Measurements from ENCODE around the gene CPTP. TPM values are rescaled to one million over a fixed set of nuclear protein-coding genes. Genes with fewer than 3 reads are reported as not detected.

The CPTP gene
- total and polyA plus RNA-seq, 2 of the 13 experiments (the other 11 are each of a cell fraction or from before 2014, with no cell fraction given): 5.5 to 9.3 TPM

DNA sequence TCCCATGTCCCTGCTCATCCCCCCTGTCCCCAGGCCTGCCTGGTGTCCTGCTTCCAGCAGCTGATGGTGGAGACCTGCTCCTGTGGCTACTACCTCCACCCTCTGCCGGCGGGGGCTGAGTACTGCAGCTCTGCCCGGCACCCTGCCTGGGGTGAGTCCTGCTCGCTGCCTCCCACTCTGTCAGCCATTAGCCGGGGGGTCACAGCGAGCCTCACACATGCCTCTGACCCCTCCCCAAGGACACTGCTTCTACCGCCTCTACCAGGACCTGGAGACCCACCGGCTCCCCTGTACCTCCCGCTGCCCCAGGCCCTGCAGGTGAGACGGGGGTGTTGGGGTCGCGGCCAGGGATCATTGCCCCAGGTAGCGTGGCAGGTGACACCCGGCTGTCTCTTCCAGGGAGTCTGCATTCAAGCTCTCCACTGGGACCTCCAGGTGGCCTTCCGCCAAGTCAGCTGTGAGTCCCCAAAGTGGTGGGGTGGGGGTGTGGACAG lies 34.3 kb upstream of the CPTP start (continued):
- 0 out of 2 replicates have a peak, but pooled peaks have one; percentile 31 for TF ChIP-seq ZNF280B (CRISPR knock-in tag; IDR thresholded peaks at IDR 0.05; ENCODE audit: borderline replicate concordance)
- TF ChIP-seq, protein P1, sequence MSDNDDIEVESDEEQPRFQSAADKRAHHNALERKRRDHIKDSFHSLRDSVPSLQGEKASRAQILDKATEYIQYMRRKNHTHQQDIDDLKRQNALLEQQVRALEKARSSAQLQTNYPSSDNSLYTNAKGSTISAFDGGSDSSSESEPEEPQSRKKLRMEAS (IDR thresholded peaks at IDR 0.05): no peak
- TF ChIP-seq, protein P2, sequence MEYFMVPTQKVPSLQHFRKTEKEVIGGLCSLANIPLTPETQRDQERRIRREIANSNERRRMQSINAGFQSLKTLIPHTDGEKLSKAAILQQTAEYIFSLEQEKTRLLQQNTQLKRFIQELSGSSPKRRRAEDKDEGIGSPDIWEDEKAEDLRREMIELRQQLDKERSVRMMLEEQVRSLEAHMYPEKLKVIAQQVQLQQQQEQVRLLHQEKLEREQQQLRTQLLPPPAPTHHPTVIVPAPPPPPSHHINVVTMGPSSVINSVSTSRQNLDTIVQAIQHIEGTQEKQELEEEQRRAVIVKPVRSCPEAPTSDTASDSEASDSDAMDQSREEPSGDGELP (IDR thresholded peaks at IDR 0.05; ENCODE audit: borderline replicate concordance, low read depth): peak; percentile 59; the same call in 1 of the 2 replicates
- TF ChIP-seq GABPB1 (CRISPR knock-in tag; IDR thresholded peaks at IDR 0.05): 0 out of 2 replicates have a peak, but pooled peaks have one; percentile 18
- no peak for TF ChIP-seq KLF9 (CRISPR knock-in tag; IDR thresholded peaks at IDR 0.05; ENCODE audit: low read depth)

DNA sequence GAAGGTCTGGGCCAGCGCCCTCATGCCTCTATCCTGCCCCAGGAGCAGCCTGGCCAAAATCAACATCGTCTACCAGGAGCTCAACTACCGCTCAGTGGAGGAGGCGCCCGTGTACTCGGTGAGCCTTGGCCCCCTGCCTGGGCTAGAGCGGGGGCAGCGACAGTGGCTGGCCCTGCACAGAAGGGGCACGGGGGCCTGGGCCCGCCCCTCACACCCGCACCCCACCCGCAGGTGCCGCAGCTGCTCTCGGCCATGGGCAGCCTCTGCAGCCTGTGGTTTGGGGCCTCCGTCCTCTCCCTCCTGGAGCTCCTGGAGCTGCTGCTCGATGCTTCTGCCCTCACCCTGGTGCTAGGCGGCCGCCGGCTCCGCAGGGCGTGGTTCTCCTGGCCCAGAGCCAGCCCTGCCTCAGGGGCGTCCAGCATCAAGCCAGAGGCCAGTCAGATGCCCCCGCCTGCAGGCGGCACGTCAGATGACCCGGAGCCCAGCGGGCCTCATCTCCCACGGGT lies 33.5 kb upstream of the CPTP start:
- intact Hi-C loops (cut with micrococcal nuclease; ENCODE audit: unreplicated experiment): loop anchor here (5.0 kb wide), 1 partner anchor 169 kb away; no protein-coding TSS in a partner anchor
- WGBS (ENCODE audit: low lambda C conversion rate): 88% methylated on average over 7 of the region's 28 CpGs
- TF ChIP-seq TCF12 (IDR thresholded peaks at IDR 0.05): no peak
- 0 out of 2 replicates have a peak, but pooled peaks have one; percentile 5 for TF ChIP-seq TCF12 (CRISPR knock-in tag; IDR thresholded peaks at IDR 0.05)
- TF ChIP-seq SKI (IDR thresholded peaks at IDR 0.05; ENCODE audit: partially characterized antibody): no peak
- no peak for TF ChIP-seq PLRG1 (conservative IDR thresholded peaks at IDR 0.05)
- no peak for TF ChIP-seq ZNF598 (CRISPR knock-in tag; IDR thresholded peaks at IDR 0.05; ENCODE audit: borderline replicate concordance)
- TF ChIP-seq ZNF207 (IDR thresholded peaks at IDR 0.05; ENCODE audit: borderline replicate concordance): no peak
- TF ChIP-seq TBP (CRISPR knock-in tag; IDR thresholded peaks at IDR 0.05): no peak
- no peak for TF ChIP-seq ZNF704 (CRISPR knock-in tag; IDR thresholded peaks at IDR 0.05; ENCODE audit: borderline replicate concordance)
- TF ChIP-seq SP2 (CRISPR knock-in tag; IDR thresholded peaks at IDR 0.05): no peak
- no peak for TF ChIP-seq ZZZ3 (CRISPR knock-in tag; IDR thresholded peaks at IDR 0.05; ENCODE audit: borderline replicate concordance)

More for the DNA sequence above, 33.5 kb upstream of the CPTP start:
- peaks cover 18% of the 10 kb centered on the region for H3K4me1 ChIP-seq (ENCODE audit: insufficient read depth, low read length)
- DNase-seq (ENCODE audit: low spot score) (no peak), ATAC-seq (peak; percentile 3; the same call in 2 of the 3 replicates), FAIRE-seq (no peak)
- no peaks in the 10 kb centered on the region for H4K20me1 ChIP-seq (ENCODE audit: insufficient read depth, low read length)
- H2AFZ ChIP-seq (ENCODE audit: low read length): no peak overlapping the region
- H3K4me3 ChIP-seq (replicated peaks in 1 of 3; ENCODE audit: insufficient read depth in 1 of 3, low read depth in 2 of 3, low read length in 3 of 3): no peak overlapping the region
- no peaks in the 10 kb centered on the region for H3K9me3 ChIP-seq (ENCODE audit: low read length)
- in situ Hi-C loops (cut with HindIII; ENCODE audit: extremely low pct_ligation_motif_present, low pct_unique_long_range_greater_than_20kb): no loop called here
- no peak overlapping the region for H3K9ac ChIP-seq (ENCODE audit: insufficient read depth, low read depth, low read length)
- no peaks in the 10 kb centered on the region for H3K79me2 ChIP-seq (ENCODE audit: insufficient read depth, low read length)
- H3K27me3 ChIP-seq (ENCODE audit: control insufficient read depth in 1 of 2, insufficient read depth in 2 of 2, low read length in 2 of 2): no peaks in the 10 kb centered on the region
- H3K27ac ChIP-seq (ENCODE audit: extremely low read length, insufficient read depth, low read length): no peak overlapping the region
- H3K36me3 ChIP-seq (replicated peaks in 1 of 2; ENCODE audit: control insufficient read depth in 1 of 2, insufficient read depth in 2 of 2, low read length in 2 of 2): no peaks in the 10 kb centered on the region; a peak in 1 of 5 replicates
- ChIA-PET CTCF (ENCODE audit: low intra/inter-chr PET ratio, low total read pairs) (interaction anchor here (1.5 kb wide), 1 partner anchor 169 kb away, joined by 4 read pairs; no protein-coding TSS in a partner anchor), POLR2A (interaction anchor here (1.0 to 2.0 kb wide), 4 partner anchors 9 to 168 kb away, joined by 5 to 6 read pairs (median 6); partner anchors contain the start of gene UBE2J2)
- BruUV-seq (replicated peaks): no TSS peak
- H3K4me2 ChIP-seq (ENCODE audit: low read depth, low read length): no peak overlapping the region
